ENCODE measurements around the gene DRC1.
"Not testable (repeated sequence)": the region's sequence is repeated elsewhere in the genome, so short reads cannot be mapped to it uniquely, and the experiment has no call there.

The DRC1 gene

DNA sequence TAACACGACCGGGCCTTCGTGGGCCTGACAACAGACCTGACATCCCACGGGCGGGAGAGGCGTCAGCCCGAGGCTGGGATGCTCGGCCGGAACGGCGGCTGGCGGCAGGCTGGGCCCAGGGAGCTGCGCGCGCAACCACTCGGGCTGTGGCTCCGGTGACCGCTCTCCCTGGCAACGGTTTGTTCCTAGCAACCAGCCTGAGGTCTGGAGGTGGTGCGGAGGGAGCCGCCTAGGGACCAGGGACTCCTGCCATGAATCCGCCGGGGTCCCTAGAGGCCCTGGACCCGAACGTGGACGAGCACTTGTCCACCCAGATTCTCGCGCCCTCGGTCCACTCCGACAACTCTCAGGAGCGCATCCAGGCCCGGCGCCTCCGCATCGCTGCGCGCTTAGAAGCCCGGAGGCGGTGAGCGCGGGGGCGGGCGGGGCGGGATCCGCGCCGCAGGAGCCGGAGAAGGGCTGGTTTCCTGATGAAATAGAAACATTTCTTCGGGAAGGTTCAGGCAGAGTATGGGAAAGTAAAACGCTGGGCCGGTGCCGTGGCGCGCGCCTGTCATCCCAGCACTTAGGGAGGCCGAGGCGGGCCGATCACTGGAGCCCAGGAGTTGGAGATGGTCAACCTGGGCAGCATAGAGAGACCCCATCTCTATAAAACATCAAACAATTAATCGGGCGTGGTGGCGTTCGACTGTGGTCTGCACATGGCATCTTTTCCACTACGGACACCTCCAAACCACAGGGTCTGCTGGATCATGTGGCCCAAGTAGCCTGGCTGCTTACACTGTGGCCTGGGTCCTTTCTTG lies at the start of gene DRC1:
Gene DRC1 (plus strand): TSS at position 182 of the 803 bp plus-strand sequence. CDS start 70 bp downstream, at position 252.
- peak; percentile 13 for DNase-seq (ENCODE audit: low spot score)

DNA sequence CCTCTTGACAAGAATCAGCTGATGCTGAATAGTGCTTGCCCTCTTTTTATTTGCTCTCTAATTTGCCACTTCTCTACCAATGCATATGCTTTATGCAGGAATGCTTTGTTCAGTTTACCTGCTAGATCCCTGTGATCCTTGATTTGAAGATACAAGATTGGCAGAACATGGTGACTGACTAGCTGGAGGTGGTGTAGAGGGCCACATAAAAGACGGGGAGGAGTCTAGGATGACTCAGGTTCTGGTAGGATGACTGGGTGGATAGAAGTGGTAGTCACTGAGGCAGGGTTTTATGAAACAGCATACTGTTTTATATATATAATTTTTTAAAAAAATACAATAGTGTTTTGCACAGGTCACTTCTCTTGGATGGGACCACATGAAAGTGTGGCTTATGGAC lies 48.8 kb upstream of the DRC1 start:
- DNase-seq (ENCODE audit: low spot score) = no peak

DNA sequence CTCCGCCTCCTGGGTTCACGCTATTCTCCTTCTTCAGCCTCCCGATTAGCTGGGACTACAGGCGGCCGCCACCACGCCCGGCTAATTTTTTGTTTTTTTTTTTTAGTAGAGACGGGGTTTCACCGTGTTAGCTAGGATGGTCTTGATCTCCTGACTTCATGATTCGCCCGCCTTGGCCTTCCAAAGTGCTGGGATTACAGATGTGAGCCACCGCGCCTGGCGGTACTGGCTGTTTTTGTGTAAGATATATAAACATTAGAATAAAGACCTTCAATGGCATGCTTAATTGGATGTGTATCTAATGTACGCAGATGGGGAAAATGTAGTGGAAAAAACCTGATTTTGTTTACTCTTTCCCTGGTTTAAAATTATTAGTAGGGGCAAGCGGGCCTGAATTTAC lies 47.3 kb upstream of the DRC1 start:
- DNase-seq (ENCODE audit: low spot score) = not testable (repeated sequence)

DNA sequence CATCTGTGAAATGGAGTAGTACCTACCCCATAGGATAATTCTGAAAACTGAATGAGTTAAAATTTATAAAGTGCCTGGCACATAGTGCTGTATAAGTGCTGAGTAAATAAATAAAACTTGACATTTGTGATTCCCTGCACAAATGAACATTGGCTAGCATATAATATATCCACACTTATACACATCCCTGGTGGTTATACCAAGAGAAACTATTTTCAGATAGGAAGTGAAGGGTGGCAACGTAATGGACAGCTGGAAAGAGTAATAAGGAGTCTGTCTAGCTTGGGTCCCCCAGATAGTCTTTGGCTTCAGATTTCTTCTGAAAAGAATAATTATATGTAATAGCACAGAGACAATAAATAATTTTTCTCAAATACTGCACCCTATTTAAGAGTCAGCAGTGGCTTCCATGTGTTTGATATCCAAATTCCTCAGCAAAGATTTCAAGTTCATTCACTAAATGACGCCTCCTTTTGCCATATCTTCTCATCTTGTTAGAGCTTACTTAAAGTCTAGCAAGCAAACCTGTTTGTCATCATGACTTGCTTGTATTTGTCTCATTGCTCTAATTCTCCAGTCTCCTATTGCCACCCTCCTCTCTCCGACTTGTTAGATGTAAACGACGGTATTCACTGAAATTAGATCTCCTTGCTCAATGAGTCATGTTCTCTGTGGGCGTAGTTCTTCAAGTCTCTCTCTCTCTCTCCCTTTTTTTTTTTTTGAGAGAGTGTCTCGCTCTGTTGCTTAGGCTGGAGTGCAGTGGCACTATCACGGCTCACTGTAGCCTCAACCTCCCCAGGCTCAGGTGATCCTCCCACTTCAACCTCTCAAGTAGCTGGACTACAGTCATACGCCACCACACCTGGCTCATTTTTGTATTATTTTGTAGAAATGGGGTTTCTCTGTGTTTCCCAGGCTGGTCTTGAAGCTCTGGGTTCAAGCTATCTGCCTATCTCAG lies 46.4 kb upstream of the DRC1 start:
- DNase-seq (ENCODE audit: low spot score) = peak; percentile 91

DNA sequence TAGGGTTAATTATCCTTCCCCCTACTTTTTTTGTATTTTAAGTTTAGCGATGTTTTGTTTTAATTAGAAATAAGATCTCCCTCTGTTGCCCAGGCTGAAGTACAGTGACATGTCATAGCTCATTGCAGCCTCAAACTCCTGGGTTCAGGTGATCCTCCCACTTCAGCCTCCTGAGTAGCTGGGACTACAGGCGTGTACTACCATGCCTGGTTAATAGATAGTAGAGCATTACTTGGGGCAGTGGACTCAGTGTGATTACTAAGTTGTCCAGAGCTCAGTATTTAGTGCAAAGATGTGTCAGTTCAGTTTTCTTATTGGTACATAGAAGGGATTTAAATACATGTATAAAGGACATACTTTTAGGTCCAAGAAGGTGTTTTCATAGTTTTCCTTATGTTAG lies 45.6 kb upstream of the DRC1 start:
- no peak for DNase-seq (ENCODE audit: low spot score)

DNA sequence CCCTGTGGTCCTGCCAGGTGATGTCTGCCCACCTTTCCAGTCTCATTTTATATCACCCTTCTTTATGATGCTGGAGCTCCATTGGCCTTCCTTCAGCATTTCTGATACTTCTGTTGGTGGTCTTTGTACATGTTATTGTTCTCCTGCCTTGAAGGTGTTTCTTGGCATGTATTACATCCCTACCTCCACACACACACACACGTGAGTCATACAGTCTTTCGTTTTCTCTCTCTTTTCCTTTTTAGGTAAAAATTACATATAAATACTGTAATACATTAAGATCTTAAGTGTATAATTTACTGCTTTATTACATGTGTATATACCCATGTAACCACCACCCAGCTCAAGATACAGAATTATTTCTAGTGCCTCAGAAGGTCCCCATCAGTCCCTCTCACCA lies 44.9 kb upstream of the DRC1 start:
- DNase-seq (ENCODE audit: low spot score) = no peak

DNA sequence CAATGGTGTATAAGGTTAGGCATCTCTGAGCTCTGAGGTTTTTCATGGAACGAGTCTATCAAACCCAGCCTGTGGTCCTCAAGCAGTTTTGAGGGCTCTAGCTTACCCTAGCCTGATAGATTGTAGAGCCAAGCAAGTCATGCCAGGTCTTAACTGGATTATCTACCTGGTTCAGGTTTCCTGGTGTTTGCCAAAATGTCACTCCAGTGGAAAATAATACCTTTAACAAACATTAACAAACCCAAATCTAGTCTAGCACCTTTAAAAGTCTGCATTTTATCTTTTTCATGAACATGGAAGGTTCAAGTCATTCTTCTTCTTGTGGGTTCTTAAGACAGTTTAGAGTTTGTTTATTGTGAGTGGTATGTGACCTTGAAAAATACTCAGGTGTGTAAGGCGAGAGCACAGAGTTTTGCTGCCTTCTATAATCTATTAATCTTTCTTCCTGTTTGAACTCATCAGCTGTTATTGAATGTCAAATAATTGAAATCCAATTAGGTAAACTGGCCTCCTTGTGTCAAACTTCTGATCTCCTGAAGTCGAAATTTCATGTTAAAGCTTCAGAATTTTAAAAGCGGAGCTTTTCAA lies 41.7 kb upstream of the DRC1 start:
- no peak for DNase-seq (ENCODE audit: low spot score)

DNA sequence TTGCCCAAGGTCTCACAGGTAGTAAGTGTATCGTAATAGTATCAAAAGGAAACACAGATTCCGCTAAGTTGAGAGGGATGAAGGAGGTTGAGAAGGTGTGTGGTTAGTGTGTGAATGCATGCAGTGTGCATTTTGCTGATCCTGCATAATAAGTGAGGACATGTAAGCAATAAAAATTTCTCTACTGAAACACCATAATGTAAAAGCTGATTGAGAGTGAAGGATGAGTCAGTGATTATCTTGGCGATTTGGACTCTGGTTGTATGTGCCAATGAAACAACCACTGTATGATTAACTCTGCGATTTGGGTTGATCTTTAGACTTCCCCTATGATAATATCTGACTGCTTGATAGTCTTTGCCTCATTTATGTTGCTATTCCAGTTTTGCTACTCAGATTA lies 38.4 kb upstream of the DRC1 start:
- DNase-seq (ENCODE audit: low spot score) = peak; percentile 62

DNA sequence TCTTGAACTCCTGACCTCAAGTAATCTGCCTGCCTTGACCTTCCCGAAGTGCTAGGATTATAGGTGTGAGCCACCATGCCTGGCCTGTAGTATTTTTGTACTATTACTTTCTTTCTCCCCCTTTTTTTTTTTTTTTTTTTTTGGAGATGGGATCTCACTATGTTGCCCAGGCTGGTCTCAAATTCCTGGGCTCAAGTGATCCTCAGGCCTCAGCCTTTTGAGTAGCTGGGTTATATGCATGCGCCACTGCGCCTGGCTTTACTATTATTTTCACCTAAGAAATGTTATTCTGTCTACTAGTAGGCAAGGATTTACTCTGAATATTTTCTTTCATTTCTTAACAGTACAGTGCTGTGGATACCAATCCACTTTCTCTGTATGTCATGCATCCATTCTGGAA lies 37.8 kb upstream of the DRC1 start:
- DNase-seq (ENCODE audit: low spot score) = no peak

DNA sequence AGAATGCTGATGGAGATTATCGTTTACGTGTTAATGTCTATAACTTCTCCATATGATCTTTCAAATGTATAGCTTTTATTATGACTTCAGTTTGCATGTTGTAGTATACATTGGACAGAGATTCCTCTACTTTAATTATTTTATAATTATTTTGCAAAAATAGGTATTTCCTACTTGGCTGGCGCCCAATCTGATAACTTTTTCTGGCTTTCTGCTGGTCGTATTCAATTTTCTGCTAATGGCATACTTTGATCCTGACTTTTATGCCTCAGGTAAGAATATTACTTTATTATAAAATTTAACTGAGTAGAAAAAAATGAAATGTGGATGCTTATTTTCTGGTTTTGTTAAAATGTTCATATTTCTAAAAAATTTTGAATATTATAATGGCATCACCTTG lies 37.1 kb upstream of the DRC1 start:
- no peak for DNase-seq (ENCODE audit: low spot score)

DNA sequence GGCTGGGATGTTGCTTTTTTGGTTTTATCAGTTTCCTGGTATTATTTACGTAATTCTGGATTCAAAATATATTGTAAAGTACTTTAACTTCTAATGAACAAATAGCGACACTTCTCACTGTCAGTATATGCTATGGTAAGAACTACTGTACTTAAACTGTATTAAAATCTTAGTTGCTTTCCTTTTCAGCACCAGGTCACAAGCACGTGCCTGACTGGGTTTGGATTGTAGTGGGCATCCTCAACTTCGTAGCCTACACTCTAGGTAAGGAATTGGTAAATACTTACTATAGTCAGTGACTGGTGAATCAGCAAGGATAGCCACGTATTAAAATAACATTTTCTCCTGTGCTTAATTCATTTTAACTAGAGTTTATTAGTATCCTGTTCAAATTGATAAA lies 34.8 kb upstream of the DRC1 start:
- DNase-seq (ENCODE audit: low spot score) = no peak

DNA sequence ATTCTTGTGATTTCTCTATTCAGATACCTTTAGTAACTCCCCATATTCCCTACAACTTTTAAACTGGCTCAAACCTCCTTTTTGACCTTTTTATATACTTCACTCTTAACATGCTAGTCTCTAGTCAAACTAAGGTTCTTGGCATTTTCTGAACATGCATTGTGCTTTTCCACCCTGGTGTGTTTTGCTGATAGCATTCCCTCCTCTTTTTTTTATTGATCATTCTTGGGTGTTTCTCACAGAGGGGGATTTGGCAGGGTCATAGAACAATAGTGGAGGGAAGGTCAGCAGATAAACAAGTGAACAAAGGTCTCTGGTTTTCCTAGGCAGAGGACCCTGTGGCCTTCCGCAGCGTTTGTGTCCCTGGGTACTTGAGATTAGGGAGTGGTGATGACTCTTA lies 32.1 kb upstream of the DRC1 start:
- DNase-seq (ENCODE audit: low spot score) = not testable (repeated sequence)

DNA sequence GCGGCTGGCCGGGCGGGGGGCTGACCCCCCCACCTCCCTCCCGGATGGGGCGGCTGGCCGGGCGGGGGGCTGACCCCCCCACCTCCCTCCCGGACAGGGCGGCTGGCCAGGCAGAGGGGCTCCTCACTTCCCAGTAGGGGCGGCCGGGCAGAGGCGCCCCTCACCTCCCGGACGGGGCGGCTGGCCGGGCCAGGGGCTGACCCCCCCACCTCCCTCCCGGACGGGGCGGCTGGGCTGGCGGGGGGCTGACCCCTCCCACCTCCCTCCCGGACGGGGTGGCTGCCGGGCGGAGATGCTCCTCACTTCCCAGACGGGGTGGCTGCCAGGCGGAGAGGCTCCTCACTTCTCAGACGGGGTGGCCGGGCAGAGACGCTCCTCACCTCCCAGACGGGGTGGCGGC lies 30.8 kb upstream of the DRC1 start:
- DNase-seq (ENCODE audit: low spot score) = not testable (repeated sequence)

DNA sequence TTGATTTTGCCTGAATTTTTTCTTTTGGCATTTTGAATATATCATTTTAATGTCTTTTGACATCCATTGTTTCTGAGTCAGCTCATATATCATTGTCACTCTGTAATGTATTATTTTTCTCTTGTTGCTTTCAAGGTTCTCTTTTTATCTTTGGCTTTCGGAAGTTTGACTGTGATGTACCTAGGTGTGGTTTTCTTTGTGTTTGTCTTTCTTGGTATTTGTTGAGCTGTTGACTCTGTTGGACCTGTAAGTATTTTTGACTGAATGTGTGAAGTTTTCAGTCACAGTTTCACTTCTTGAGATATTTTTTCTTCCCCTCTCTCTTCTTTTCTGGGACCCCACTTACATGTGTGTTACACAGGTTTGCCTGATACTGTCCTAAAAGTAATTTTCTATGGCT lies 24.9 kb upstream of the DRC1 start:
- no peak for DNase-seq (ENCODE audit: low spot score)

DNA sequence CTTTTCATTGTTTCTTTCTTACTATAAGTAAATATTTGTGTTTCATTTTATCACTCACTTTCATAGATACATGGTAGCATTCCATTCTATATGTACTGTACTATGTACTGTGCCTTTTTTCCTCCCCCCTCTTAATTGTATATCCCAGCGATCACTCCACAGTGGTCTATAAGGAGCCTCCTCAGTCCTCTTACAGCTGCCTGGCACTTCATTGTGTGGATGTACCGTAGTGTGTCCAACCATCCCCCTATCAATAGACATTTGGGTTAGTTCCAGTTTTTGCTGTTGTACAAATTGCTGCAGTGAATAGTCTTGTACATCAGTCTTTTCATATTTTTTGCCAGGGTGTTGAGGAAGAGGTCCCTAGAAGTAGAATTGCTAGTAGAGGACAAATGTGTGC lies 21.4 kb upstream of the DRC1 start:
- DNase-seq (ENCODE audit: low spot score) = no peak

DNA sequence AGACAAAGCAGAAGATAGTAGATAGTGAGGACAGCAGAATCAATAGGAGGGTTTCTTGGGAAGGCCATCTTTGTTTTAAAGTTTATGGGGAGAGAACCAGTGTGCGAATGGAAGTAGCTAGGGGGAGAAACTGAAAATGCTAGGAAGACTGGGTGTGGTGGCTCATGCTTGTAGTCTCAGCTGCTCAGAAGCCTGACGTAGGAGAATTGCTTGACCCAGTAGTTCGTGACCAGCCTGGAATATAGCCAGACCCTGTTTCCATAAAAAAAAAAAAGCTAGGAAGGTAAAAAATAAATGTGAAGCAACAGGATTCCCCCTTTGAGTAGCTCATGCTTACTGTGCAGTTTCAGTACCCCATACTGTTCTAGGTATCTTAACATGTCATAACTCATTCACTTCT lies 19.2 kb upstream of the DRC1 start:
- DNase-seq (ENCODE audit: low spot score) = no peak

DNA sequence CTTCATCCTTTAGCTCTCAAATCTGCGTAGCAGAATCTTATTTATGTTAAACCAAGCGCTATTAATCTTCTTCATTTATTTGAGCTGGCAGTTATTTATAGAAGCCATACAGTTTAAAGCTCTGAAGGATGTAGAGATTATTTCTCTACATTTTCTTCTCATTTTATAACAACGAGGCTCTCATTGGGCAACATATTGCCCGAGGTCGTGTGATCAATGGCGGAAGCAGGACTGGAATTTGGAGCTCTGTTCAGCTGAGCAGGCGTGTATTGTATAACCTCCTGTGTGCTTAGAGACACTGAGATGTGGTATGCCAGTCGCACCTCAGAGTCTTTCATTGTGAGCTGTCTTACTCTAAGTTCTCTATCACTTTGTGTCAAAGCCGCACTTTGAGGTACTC lies 17.5 kb upstream of the DRC1 start:
- peak; percentile 60 for DNase-seq (ENCODE audit: low spot score)

DNA sequence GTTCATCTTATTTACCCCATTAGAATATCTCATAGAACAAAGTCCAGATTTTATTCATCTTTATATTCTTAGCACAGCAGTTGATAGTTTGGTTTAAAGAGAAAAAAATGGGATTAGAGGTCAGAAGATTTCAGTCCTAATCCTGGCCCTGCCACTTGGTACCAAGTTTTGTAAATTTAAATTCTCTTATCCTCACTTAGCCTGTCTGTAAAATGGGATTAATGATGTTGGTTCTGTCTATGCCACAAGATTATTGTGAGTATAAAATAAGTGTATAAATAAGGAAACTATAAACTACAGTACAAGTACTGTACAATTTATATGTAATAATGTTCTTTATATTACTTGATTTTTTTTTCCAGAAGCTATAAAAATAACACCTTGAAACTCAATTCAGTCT lies 17.1 kb upstream of the DRC1 start:
- DNase-seq (ENCODE audit: low spot score) = no peak

DNA sequence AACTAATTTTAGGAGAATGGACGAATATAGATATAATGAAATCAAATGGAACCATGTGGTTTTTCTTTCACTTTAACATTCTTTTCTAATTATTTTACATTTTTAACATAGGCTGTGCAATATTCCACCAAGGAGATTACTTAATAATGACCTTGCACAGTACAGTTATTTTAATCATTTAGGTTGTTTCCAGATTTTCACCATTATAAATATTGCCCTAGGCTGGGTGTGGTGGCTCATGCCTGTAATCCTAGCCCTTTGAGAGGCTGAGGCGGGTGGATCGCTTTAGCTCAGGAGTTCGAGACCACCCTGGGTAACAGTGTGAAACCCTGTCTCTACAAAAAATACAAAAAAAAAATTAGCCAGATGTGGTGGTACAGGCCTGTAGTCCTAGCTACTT lies 14.5 kb upstream of the DRC1 start:
- DNase-seq (ENCODE audit: low spot score) = no peak

DNA sequence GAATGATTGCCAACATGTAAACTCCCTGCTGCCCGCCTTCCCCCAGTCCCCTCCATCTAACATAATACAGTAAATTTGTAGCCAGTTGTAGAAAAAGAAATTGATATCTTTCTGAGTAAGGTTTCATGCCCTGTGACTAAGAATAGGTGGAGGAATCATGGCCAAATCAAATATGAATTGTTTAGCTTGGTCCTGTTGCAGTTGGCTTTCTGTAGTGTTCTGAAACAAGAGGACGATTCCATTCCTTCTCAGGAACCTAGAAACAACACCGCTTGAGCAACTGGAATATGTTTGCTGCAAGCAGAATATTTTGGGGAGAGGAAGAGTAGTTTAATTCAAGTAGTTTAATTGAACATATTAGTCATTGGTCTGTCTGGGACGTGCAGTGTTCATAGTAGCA lies 7.0 kb upstream of the DRC1 start:
- DNase-seq (ENCODE audit: low spot score) = no peak

DNA sequence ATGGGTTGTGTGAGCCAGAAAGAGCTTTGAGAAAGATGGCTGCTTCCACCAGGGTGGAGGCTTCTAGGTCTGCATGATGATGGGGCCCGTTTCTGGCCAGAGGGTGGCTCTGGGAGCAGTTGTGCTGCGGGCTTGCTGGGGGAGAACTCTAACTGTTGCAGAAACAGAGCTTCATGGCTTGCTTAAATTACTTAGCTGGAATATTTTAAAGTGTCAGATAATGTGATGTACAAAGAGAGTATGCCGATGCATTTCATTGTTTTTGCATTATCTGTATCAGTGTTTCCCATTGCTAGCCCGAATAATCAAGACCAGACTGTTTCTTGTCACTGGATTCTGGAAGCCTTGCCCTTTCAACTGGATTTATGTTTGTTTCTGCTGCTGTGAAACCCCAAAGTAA lies 6.3 kb upstream of the DRC1 start:
- DNase-seq (ENCODE audit: low spot score) = no peak

DNA sequence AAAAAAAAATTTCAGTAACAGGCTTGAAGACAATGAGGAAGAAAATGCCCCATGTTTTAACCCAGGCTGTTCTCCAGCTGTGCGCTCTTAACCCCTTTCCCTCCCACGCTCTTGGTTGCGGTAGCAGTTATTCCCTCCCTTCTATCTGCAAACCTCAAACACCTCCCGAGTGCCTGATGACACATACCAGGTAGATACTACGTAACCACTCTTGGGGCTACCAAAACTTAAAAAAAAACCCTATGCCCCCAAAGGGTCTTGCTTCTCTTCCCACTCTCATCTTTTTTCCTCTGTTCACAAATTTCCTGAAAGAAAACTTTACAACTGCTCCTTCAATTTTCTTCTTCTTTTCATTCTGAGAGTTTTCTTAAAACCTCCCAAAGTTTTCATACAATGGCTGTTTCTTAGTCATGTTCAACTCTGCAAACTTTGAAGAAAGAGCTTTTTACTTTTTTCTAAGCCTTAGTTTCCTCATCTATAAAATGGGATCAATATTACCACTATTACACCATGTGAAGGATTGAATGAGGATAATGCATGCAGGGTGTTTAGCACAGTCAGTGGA lies 4.9 kb upstream of the DRC1 start:
- no peak for DNase-seq (ENCODE audit: low spot score)
